Common myeloid progenitor, CD34-positive (primary cell): ENCODE results near the gene MSLN.

Experiments
- CTCF ChIA-PET: fragments of 350-600 bp; sonication (Branson Sonifier 250); formaldehyde crosslinking; loops from one replicate; lab custom pipeline; 2021; ENCODE audit warnings: antibody characterized with exemption; lab: Charles Lee
- POLR2A ChIA-PET: fragments of 350-600 bp; sonication (Branson Sonifier 250); formaldehyde crosslinking; loops from one replicate; lab custom pipeline; 2021; ENCODE audit warnings: antibody characterized with exemption; lab: Charles Lee
- DNase-seq, 3 donors: peaks; one replicate each; pipeline versions ENCODE4 v3.0.0 to v3.0.0-alpha.2; 2013
- H3K27ac ChIP-seq, 2 experiments: 1 replicate in 1 of 2; 2 replicates in 1 of 2; pipeline ENCODE4 v1.7.0; 2013; ENCODE audit warnings: inconsistent platforms in 2 of 2, low read length in 2 of 2, mild to moderate bottlenecking in 2 of 2, low read depth in 1 of 2, moderate library complexity in 1 of 2; ENCODE audit not compliant: severe bottlenecking in 2 of 2, insufficient read depth in 1 of 2, poor library complexity in 1 of 2
- H3K27me3 ChIP-seq, 5 experiments: replicated peaks in 2 of 5; 1 replicate in 3 of 5; 2 replicates in 2 of 5; pipeline versions ENCODE4 v1.6.1 to v1.7.0; 2013; ENCODE audit warnings: low read length in 4 of 5, mild to moderate bottlenecking in 2 of 5, moderate library complexity in 2 of 5, inconsistent platforms in 1 of 5; ENCODE audit not compliant: insufficient read depth in 5 of 5, control insufficient read depth in 4 of 5
- H3K36me3 ChIP-seq, 4 experiments: 1 replicate in 2 of 4; 2 replicates in 2 of 4; pipeline versions ENCODE4 v1.6.1 to v1.7.0; 2013; ENCODE audit warnings: low read length in 3 of 4, control low read depth in 1 of 4, mild to moderate bottlenecking in 1 of 4; ENCODE audit not compliant: control insufficient read depth in 4 of 4, insufficient read depth in 4 of 4
- H3K4me1 ChIP-seq, 4 experiments: 1 replicate in 3 of 4; 2 replicates in 1 of 4; pipeline versions ENCODE4 v1.6.1 to v1.7.1; 2013; ENCODE audit warnings: low read length in 3 of 4, mild to moderate bottlenecking in 3 of 4, control low read depth in 1 of 4, inconsistent platforms in 1 of 4, moderate library complexity in 1 of 4; ENCODE audit not compliant: control insufficient read depth in 4 of 4, insufficient read depth in 4 of 4; ENCODE audit errors: control extremely low read depth in 1 of 4
- H3K4me3 ChIP-seq, 7 experiments: 1 replicate in 4 of 7; 2 replicates in 3 of 7; pipeline versions ENCODE4 v1.5.1 to v1.7.0; 2013; ENCODE audit warnings: mild to moderate bottlenecking in 7 of 7, low read length in 6 of 7, moderate library complexity in 6 of 7, inconsistent platforms in 2 of 7, low read depth in 2 of 7, control low read depth in 1 of 7; ENCODE audit not compliant: insufficient read depth in 4 of 7, control insufficient read depth in 1 of 7; ENCODE audit errors: extremely low read depth in 1 of 7
- H3K9me3 ChIP-seq, 5 experiments: 1 replicate in 4 of 5; 2 replicates in 1 of 5; pipeline versions ENCODE4 v1.6.1 to v1.7.1; 2013; ENCODE audit warnings: low read length in 4 of 5, mild to moderate bottlenecking in 2 of 5, inconsistent platforms in 1 of 5, low read depth in 1 of 5, moderate library complexity in 1 of 5; ENCODE audit not compliant: control insufficient read depth in 4 of 5, insufficient read depth in 2 of 5; ENCODE audit errors: control extremely low read depth in 1 of 5
- WGBS: methylation state at CpG from one replicate; pipeline ENCODE4 v1.1.5; 2013; ENCODE audit not compliant: insufficient coverage; 5-methylcytosine and 5-hydroxymethylcytosine counted together

Gene MSLN

GRCh38 chr16:797686-798085 lies 37.2 kb downstream of the MSLN start:
- POLR2A ChIA-PET = no interaction called here
- Histone ChIP-seq H3K27me3 (peaks cover 0 to 49% (median 16%) of the 10 kb centered on the region in 5 experiments), H3K4me3 (no peak overlapping the region), H3K36me3 (peaks cover 0 to 36% (median 16%) of the 10 kb centered on the region in 4 experiments), H3K4me1 (peaks cover 0 to 5% (median 1%) of the 10 kb centered on the region in 4 experiments), H3K9me3 (peaks cover 0 to 2% (median 0%) of the 10 kb centered on the region in 5 experiments), H3K27ac (no peak overlapping the region)
- DNase-seq = no peak
- WGBS = 96% methylated on average over 19 of the region's 22 CpGs
- CTCF ChIA-PET = no interaction called here

DNA sequence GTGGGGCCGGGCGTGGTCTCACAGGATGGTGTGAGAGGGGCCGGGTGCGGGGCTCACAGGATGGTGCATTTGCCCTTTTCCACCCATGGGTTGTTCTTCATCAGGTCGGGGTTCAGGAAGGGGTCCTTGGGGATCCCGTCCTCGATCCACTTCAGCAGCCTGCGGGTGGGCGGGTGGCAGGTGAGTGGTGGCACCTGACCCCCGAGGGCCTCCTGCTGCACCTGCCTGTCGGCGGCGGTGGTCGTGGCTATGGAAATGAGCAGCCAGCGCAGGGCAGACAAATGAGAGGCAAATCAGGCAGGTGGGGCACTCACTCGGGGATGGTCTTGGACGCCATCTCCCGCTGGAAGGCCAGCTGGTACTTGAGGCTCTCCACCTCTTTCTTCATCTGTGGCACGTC lies 38.1 kb downstream of the MSLN start:
- no peak for DNase-seq
- no peak overlapping the region for H3K27ac ChIP-seq
- H3K4me3 ChIP-seq = no peak overlapping the region
- ChIA-PET CTCF (no interaction called here), POLR2A (no interaction called here)
- peaks cover 0 to 27% (median 11%) of the 10 kb centered on the region in 4 experiments for H3K36me3 ChIP-seq
- peaks cover 0 to 2% (median 0%) of the 10 kb centered on the region in 5 experiments for H3K9me3 ChIP-seq
- peaks cover 0 to 5% (median 1%) of the 10 kb centered on the region in 4 experiments for H3K4me1 ChIP-seq
- H3K27me3 ChIP-seq = peaks cover 0 to 57% (median 16%) of the 10 kb centered on the region in 5 experiments
- 95% methylated on average over 11 of the region's 19 CpGs for WGBS

DNA sequence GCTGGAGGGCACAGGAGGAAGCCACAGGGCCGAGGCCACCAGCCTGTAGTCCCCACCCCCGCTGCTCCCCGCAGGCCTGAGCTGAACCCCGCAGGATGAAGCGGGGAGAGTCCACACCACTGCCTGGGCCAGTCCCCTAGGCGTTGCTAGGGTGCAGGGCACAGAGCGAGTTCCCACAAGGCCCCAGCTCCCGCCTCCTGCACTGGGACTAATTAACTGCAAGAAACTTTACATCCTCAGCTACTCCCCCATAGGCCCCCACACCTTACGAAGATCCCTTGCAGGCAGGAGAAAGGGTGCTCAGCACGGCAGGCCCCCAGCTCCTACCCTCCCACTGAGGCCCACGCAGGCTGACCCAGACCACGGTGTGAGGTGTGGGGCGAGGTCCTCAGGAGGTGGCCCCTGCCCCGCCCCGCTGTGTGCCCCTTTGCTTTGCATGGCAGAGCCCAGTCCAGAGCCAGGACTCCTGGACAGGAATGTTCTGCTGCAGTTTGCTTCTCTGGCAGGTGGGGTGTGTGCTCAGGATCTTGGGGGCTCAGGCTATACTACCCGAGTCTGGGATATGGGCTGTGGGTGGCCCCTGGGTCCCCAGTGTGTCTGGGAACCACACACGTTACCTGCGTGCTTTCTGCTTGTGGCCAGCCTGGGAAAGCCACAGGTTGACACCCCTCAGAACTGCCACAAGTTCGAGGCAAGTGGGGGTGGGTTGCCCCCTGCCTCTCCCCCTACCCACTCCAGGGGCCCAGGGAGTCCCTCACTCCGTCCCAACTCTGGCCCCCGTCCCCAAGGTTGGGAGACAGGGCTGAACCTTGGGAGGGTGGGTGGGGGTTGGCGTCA lies 38.8 kb downstream of the MSLN start:
- CTCF ChIA-PET = no interaction called here
- Histone ChIP-seq H3K4me3 (no peak overlapping the region), H3K36me3 (peaks cover 0 to 25% (median 9%) of the 10 kb centered on the region in 4 experiments), H3K4me1 (peaks cover 0 to 5% (median 1%) of the 10 kb centered on the region in 4 experiments), H3K27ac (no peak overlapping the region), H3K27me3 (peaks cover 0 to 57% (median 16%) of the 10 kb centered on the region in 5 experiments), H3K9me3 (peaks cover 0 to 2% (median 0%) of the 10 kb centered on the region in 5 experiments)
- POLR2A ChIA-PET = no interaction called here
- DNase-seq = no peak
- 74% methylated on average over 12 of the region's 22 CpGs for WGBS

- no peak for DNase-seq
- peaks cover 0 to 2% (median 0%) of the 10 kb centered on the region in 5 experiments for H3K9me3 ChIP-seq
- CTCF ChIA-PET = no interaction called here
- POLR2A ChIA-PET = no interaction called here
- 8% methylated on average over 53 of the region's 57 CpGs for WGBS
- peaks cover 0 to 5% (median 1%) of the 10 kb centered on the region in 4 experiments for H3K4me1 ChIP-seq
- peaks cover 0 to 21% (median 7%) of the 10 kb centered on the region in 4 experiments for H3K36me3 ChIP-seq
- H3K4me3 ChIP-seq = no peak within 1 kb of the TSS
- peaks cover 0 to 57% (median 16%) of the 10 kb centered on the region in 5 experiments for H3K27me3 ChIP-seq
- no peak within 1 kb of the TSS for H3K27ac ChIP-seq
These were observed 39.7 kb downstream of the MSLN start, which contains the start of gene GNG13 for GRCh38 chr16:799948-800833. TSS of gene GNG13 (minus strand) at chr16:800734. CDS start at chr16:799077, 1,657 bp downstream.

DNA sequence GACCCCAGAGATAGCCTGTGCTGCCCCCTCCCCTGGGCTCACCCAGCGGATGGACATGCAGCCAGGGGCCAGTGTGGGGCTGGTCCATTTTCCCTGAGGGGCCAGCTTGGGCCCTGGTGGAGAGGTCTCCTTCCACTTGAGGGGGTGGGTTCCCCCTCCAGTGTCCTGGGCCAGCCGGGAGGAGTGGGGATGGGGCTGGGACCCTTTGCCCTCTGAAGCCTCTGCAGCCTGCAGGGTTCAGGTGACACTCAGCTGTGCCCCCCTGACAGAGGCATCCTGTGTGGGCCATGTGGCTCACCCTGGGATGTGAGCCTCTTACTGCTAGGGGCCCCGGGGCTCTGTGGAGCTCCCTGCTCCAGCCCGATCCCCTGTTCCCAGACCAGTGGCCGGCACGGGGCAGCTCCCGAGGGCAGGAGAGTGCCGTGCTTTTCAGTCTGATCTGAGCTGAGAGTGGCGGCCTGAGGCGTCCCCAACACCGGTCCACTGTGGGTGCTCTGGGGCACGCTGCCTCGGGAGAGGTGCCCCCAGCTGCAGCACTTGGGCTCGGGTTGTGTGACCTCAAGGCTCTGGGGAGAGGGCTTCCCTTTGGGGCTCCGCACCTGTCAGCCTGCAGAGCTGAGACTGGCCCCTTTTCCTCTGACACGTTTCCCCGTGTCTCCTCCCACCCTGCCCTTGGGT lies 40.4 kb downstream of the MSLN start:
- ChIA-PET POLR2A (no interaction called here), CTCF (interaction anchor here (0.8 to 1.3 kb wide), 2 partner anchors 21 to 93 kb away, joined by 3 to 5 read pairs; no protein-coding TSS in a partner anchor)
- Histone ChIP-seq H3K27me3 (peaks cover 0 to 57% (median 16%) of the 10 kb centered on the region in 5 experiments), H3K27ac (no peak overlapping the region), H3K36me3 (peaks cover 0 to 16% (median 6%) of the 10 kb centered on the region in 4 experiments), H3K9me3 (peaks cover 0 to 2% (median 0%) of the 10 kb centered on the region in 5 experiments), H3K4me3 (no peak overlapping the region), H3K4me1 (peaks cover 0 to 5% (median 1%) of the 10 kb centered on the region in 4 experiments)
- WGBS = 20% methylated on average over 15 of the region's 17 CpGs
- no peak for DNase-seq

- Histone ChIP-seq H3K9me3 (peaks cover 0 to 2% (median 0%) of the 10 kb centered on the region in 5 experiments), H3K36me3 (peaks cover 0 to 11% (median 2%) of the 10 kb centered on the region in 4 experiments), H3K27ac (no peak overlapping the region), H3K4me1 (peaks cover 0 to 5% (median 2%) of the 10 kb centered on the region in 4 experiments), H3K27me3 (peaks cover 0 to 57% (median 16%) of the 10 kb centered on the region in 5 experiments), H3K4me3 (no peak overlapping the region)
- no peak for DNase-seq
- CTCF ChIA-PET = interaction anchor here (0.8 to 1.3 kb wide), 2 partner anchors 22 to 93 kb away, joined by 3 to 5 read pairs; no protein-coding TSS in a partner anchor
- 71% methylated on average over 17 of the region's 22 CpGs for WGBS
- POLR2A ChIA-PET = no interaction called here
These were observed 41.2 kb downstream of the MSLN start for GRCh38 chr16:801584-802363.
